ENCODE results near the gene NUFIP1.

NUFIP1 gene

DNA sequence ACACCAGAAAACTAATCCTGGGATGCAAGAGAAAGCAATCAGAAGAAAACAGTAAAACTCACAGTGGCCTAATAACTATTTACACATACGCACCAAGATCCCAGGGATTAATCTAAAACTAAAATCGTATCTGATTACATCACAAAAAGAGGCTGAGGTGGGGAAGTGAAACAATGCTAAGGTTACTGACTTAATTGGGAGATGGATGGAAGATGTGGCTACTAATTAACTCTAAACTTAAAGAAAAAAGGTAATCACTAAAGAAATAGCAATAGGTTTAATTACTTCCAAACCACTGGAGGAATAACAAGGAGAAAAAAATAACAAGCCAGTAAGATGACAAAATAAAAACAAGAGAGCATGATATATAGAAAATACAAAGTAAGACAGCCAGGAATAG is 50.4 kb downstream of the NUFIP1 start:
- no peak for DNase-seq (ENCODE audit: extremely low read depth, insufficient read length)
- Histone ChIP-seq H3K27me3 (replicated peaks; ENCODE audit: control insufficient read depth, insufficient read depth, low read length) (no peaks in the 10 kb centered on the region), H3K4me3 (replicated peaks; ENCODE audit: low read depth, low read length) (no peak overlapping the region), H3K36me3 (ENCODE audit: control insufficient read depth, insufficient read depth, low read length) (no peaks in the 10 kb centered on the region)
- TF ChIP-seq, protein P1, sequence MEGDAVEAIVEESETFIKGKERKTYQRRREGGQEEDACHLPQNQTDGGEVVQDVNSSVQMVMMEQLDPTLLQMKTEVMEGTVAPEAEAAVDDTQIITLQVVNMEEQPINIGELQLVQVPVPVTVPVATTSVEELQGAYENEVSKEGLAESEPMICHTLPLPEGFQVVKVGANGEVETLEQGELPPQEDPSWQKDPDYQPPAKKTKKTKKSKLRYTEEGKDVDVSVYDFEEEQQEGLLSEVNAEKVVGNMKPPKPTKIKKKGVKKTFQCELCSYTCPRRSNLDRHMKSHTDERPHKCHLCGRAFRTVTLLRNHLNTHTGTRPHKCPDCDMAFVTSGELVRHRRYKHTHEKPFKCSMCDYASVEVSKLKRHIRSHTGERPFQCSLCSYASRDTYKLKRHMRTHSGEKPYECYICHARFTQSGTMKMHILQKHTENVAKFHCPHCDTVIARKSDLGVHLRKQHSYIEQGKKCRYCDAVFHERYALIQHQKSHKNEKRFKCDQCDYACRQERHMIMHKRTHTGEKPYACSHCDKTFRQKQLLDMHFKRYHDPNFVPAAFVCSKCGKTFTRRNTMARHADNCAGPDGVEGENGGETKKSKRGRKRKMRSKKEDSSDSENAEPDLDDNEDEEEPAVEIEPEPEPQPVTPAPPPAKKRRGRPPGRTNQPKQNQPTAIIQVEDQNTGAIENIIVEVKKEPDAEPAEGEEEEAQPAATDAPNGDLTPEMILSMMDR (IDR thresholded peaks at IDR 0.05; ENCODE audit: insufficient read depth, low read length, poor library complexity, severe bottlenecking): no peak

- no peak overlapping the region for H3K4me3 ChIP-seq (replicated peaks; ENCODE audit: low read depth, low read length)
- no peak for DNase-seq (ENCODE audit: extremely low read depth, insufficient read length)
- H3K27me3 ChIP-seq (replicated peaks; ENCODE audit: control insufficient read depth, insufficient read depth, low read length): no peaks in the 10 kb centered on the region
- TF ChIP-seq, protein P1 (IDR thresholded peaks at IDR 0.05; ENCODE audit: insufficient read depth, low read length, poor library complexity, severe bottlenecking): no peak
- H3K36me3 ChIP-seq (ENCODE audit: control insufficient read depth, insufficient read depth, low read length): no peaks in the 10 kb centered on the region
Observed at GRCh38 chr13:44936246-44936645, 53.0 kb downstream of the NUFIP1 start.

- Histone ChIP-seq H3K4me3 (replicated peaks; ENCODE audit: low read depth, low read length) (no peak overlapping the region), H3K36me3 (ENCODE audit: control insufficient read depth, insufficient read depth, low read length) (no peaks in the 10 kb centered on the region), H3K27me3 (replicated peaks; ENCODE audit: control insufficient read depth, insufficient read depth, low read length) (no peaks in the 10 kb centered on the region)
- DNase-seq (ENCODE audit: extremely low read depth, insufficient read length): no peak
- TF ChIP-seq, protein P1 (IDR thresholded peaks at IDR 0.05; ENCODE audit: insufficient read depth, low read length, poor library complexity, severe bottlenecking): no peak
Observed at GRCh38 chr13:44934724-44935123, 54.5 kb downstream of the NUFIP1 start.

- no peaks in the 10 kb centered on the region for H3K27me3 ChIP-seq (replicated peaks; ENCODE audit: control insufficient read depth, insufficient read depth, low read length)
Observed at GRCh38 chr13:44932850-44933251, 56.4 kb downstream of the NUFIP1 start.

GRCh38 chr13:44932171-44932849 is 57.0 kb downstream of the NUFIP1 start:
- DNase-seq (ENCODE audit: extremely low read depth, insufficient read length): no peak
- no peaks in the 10 kb centered on the region for H3K27me3 ChIP-seq (replicated peaks; ENCODE audit: control insufficient read depth, insufficient read depth, low read length)
- no peak overlapping the region for H3K4me3 ChIP-seq (replicated peaks; ENCODE audit: low read depth, low read length)
- TF ChIP-seq, protein P1 (IDR thresholded peaks at IDR 0.05; ENCODE audit: insufficient read depth, low read length, poor library complexity, severe bottlenecking): no peak
- H3K36me3 ChIP-seq (ENCODE audit: control insufficient read depth, insufficient read depth, low read length): no peaks in the 10 kb centered on the region

More at GRCh38 chr13:44932850-44933251, 56.4 kb downstream of the NUFIP1 start:
- H3K36me3 ChIP-seq (ENCODE audit: control insufficient read depth, insufficient read depth, low read length): no peaks in the 10 kb centered on the region
- TF ChIP-seq, protein P1 (IDR thresholded peaks at IDR 0.05; ENCODE audit: insufficient read depth, low read length, poor library complexity, severe bottlenecking): no peak
- no peak overlapping the region for H3K4me3 ChIP-seq (replicated peaks; ENCODE audit: low read depth, low read length)
- DNase-seq (ENCODE audit: extremely low read depth, insufficient read length): no peak

Data from GM06990 (cell line).